GM06990 (cell line): Measurements from ENCODE around the gene SPTY2D1.
"Not testable (repeated sequence)": the region's sequence is repeated elsewhere in the genome, so short reads cannot be mapped to it uniquely, and the experiment has no call there.

Experiments used
- DNase-seq: peaks from one replicate; pipeline ENCODE4 v3.0.0-alpha.2; 2011; ENCODE audit not compliant: insufficient read length; ENCODE audit errors: extremely low read depth
- H3K27me3 ChIP-seq: replicated peaks from 2 replicates; pipeline ENCODE4 v1.6.0; 2011; ENCODE audit warnings: low read length; ENCODE audit not compliant: control insufficient read depth, insufficient read depth
- H3K36me3 ChIP-seq: 2 replicates; pipeline ENCODE4 v1.5.1; 2011; ENCODE audit warnings: low read length; ENCODE audit not compliant: control insufficient read depth, insufficient read depth
- H3K4me3 ChIP-seq: replicated peaks from 2 replicates; pipeline ENCODE4 v1.5.1; 2011; ENCODE audit warnings: low read depth, mild to moderate bottlenecking, control low read depth, low read length
- TF ChIP-seq, protein P1 (sequence below): IDR thresholded peaks from 2 replicates; pipeline ENCODE4 v1.5.1; 2011; ENCODE audit warnings: low read length, control low read depth, mild to moderate bottlenecking, inconsistent platforms; ENCODE audit not compliant: insufficient read depth, poor library complexity, severe bottlenecking

Gene SPTY2D1

DNA sequence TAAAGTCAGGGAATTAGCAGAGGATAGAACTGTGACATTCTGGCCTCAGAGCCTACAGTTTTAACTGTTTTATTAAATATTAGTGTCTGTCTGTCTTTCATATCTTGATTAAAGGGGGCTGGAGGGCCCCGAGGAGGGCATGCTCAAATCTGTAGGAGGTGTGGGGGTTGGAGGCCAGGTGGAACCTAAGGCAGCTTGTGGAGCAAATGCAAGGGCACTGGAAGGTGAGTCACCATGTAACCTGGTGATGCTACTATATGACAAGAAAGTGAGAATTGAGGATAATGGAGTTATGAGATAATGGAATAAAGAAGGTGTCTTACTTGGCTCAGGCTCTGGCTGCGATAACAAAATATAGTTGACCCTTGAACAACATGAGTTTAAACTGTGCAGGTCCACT is 37.1 kb upstream of the SPTY2D1 start:
- Histone ChIP-seq H3K4me3 (no peak overlapping the region), H3K36me3 (no peaks in the 10 kb centered on the region), H3K27me3 (no peaks in the 10 kb centered on the region)
- no peak for DNase-seq
- TF ChIP-seq, protein P1, sequence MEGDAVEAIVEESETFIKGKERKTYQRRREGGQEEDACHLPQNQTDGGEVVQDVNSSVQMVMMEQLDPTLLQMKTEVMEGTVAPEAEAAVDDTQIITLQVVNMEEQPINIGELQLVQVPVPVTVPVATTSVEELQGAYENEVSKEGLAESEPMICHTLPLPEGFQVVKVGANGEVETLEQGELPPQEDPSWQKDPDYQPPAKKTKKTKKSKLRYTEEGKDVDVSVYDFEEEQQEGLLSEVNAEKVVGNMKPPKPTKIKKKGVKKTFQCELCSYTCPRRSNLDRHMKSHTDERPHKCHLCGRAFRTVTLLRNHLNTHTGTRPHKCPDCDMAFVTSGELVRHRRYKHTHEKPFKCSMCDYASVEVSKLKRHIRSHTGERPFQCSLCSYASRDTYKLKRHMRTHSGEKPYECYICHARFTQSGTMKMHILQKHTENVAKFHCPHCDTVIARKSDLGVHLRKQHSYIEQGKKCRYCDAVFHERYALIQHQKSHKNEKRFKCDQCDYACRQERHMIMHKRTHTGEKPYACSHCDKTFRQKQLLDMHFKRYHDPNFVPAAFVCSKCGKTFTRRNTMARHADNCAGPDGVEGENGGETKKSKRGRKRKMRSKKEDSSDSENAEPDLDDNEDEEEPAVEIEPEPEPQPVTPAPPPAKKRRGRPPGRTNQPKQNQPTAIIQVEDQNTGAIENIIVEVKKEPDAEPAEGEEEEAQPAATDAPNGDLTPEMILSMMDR, result no peak

DNA sequence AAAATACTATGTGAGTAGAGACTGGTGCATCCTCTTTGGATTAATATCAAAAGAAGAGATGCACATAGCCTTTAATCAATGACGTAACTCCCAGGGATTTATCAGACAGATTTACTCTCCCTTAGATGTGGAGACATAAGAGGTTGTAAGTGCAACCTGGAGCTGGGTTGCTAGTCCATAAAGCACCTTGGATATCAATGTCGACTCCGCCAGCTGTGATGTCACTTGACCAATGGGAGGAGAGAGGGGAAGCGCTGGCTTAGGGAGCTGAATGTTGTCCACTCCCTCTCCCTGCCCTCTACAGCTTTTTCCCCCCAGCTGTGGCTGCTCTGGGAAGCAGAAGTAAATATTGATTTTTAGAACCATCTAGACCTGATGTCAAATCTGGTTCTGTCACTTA is 35.6 kb upstream of the SPTY2D1 start:
- no peaks in the 10 kb centered on the region for H3K36me3 ChIP-seq
- TF ChIP-seq, protein P1, result no peak
- no peaks in the 10 kb centered on the region for H3K27me3 ChIP-seq
- no peak overlapping the region for H3K4me3 ChIP-seq
- no peak for DNase-seq

DNA sequence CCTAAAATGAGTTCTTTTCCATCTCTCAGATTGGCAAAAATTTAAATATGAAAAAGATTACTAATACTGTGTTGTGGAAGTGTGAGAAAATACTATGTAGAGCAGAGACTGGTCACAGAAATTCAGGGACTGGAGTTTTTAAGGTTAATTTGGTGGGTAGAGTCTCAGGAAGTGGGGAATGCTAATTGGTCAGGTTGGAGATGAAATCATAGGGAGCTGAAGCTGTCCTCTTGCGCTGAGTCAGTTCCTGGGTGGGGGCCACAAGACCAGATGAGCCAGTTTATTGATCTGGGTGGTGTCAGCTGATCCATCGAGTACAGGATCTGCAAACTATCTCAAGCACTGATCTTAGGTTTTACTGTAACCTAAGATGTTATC is 35.1 kb upstream of the SPTY2D1 start:
- H3K36me3 ChIP-seq, result no peaks in the 10 kb centered on the region
- H3K27me3 ChIP-seq, result no peaks in the 10 kb centered on the region
- TF ChIP-seq, protein P1, result no peak
- DNase-seq, result no peak
- H3K4me3 ChIP-seq, result no peak overlapping the region

DNA sequence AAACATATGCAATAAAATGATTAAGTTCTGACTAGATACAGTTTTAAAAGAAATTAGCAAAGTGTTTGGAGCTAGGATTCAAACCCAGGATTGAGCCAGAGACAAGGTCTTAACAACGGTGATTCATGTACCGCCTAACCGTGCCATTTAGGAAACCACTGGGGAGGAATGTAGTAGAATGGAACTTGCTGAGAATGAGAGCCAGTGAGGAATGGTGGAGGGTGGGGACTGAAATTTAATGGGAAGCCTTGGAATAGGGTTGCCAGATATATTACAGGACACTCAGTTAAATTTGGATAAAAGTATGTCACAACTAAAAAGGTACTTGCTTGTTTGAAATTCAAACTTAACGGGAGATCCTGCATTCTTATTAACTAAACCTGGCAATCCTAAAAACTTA is 34.0 kb upstream of the SPTY2D1 start:
- Histone ChIP-seq H3K36me3 (no peaks in the 10 kb centered on the region), H3K27me3 (no peaks in the 10 kb centered on the region), H3K4me3 (no peak overlapping the region)
- DNase-seq, result no peak
- TF ChIP-seq, protein P1, result no peak

DNA sequence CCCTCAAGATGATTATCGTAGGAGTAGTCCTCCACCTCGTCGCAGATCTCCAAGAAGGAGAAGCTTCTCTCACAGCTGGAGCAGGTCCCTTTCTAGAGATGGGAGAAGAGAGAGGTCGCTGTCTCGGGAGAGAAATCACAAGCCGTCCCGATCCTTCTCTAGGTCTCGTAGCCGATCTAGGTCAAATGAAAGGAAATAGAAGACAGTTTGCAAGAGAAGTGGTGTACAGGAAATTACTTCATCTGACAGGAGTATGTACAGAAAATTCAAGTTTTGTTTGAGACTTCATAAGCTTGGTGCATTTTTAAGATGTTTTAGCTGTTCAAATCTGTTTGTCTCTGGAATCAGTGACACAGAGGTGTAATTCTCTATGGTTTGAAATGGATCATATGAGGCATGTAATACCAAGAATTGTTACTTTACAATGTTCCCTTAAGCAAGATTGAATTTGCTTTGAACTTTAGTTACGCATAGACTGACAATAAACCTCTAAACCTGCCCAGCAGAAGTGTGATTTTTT is 31.3 kb upstream of the SPTY2D1 start:
- not testable (repeated sequence) for DNase-seq, H3K27me3 ChIP-seq, H3K4me3 ChIP-seq, H3K36me3 ChIP-seq

DNA sequence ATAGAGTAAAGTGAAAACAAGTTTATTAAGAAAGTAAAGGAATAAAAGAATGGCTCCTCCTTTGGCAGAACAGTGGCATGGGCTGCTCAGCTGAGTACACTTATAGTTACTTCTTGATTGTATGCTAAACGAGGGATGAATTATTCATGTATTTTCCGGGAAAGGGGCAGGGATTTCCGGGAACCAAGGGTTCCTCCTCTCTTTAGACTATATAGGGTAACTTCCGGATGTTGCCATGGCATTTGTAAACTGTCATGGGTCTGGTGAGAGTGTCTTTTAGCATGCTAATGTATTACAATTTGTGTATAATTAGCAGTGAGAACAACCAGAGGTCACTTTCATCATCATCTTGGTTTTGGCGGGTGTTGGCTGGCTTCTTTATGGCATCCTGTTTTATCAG is 23.5 kb upstream of the SPTY2D1 start:
- DNase-seq, result no peak
- H3K36me3 ChIP-seq, result no peaks in the 10 kb centered on the region
- H3K27me3 ChIP-seq, result no peaks in the 10 kb centered on the region
- H3K4me3 ChIP-seq, result no peak overlapping the region
- TF ChIP-seq, protein P1, result no peak
